Measurements from ENCODE around the gene GALNT14.
"Not testable (repeated sequence)": the region's sequence is repeated elsewhere in the genome, so short reads cannot be mapped to it uniquely, and the experiment has no call there.

GALNT14 gene

GRCh38 chr2:30934066-30934465 is 204.2 kb downstream of the GALNT14 start:
- DNase-seq, result no peak

DNA sequence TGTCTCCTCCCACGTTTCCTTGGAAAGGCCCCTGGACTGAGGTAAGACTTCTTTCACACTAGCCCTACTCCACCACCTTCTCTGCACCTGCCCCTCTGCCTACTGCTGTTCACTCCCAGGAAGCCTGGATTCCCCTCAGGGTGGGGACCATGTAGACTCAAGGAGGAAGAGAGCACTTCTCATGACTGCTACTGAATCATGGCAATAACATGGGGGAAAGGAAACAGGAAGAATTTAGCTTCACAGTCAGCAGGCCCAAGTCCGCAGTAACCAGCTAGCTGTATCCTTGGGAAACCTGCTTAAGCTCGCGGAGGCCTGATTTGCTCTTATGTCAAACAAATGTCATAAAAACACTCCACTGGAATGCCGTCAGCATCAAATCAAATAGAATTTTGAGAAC is 204.7 kb downstream of the GALNT14 start:
- no peak for DNase-seq

- no peak for DNase-seq
These were observed 205.4 kb downstream of the GALNT14 start for GRCh38 chr2:30932870-30933269.

DNA sequence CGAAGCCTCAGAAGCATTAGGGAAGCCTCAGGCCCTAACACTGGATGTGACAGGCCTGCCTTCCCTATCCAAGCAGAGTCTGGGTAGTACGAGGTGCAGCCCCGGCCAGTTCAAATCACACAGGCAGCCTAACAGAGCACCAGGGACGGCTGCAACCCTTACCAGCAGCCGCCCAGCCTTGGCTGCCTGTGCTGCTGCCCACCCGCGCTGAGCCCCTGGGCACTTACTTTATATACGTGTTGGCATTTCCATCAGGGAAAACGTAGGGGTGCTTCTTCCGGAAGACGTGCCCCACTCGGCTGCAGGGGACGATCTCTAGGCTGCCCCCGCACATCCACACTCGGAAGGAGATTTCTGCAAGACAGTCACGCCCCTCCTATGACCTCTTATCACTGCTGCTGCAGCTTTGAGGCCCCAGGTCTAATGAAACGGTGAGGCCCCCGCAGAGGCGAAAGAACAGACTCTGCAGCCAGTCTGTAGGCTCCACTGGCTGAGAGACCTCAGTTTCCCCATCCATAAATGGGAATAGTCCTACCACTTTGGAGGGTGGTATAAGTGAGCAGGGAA is 206.3 kb downstream of the GALNT14 start:
- DNase-seq, result no peak

DNA sequence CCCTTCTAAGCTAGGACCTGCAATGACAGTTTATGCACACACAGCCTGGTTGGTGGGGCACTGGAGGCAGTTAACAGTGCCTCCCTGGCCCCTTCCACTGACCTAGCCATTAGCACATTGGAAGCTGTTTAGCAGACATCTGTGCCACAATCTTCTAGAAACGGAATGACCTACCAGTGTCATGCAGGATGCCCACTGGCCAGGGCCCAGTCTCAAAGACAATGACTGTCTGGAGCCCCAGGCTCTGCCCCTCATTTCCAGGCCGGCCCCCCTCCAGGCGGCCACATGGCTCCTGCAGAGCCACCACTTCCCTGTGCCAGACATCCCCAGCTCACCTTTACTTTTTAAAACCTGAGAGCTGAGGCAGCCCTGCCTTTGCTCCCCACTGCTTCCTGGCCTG is 207.5 kb downstream of the GALNT14 start:
- DNase-seq, result no peak

DNA sequence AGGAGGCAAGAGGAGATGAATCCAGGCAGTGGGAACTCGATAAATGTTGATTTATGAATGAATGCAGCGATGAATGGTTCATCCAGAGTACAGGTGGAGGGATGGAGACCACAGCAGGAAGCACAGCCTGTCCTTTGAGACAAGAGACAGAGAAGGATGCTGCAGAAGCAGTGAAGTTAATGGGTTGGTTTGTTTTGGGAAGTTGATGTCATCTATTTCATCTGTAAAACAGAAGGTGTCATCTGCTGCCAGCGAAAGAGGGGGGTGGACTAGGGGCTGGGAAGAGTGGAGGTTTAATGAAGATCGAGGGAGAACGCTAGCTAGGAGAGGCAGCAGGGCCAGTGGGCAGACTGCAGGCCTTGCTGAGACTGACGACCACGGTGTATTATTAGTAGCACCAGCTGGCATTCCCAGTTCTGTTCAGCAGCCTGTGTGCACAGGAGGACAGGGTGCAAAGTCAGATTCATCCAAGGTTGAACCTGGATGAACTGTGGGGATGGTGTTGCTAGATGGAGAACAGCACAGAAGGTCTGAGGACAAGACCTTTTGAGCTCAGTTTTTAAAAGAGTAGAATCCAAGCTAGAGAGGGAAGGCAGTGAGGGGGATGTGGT is 210.7 kb downstream of the GALNT14 start:
- no peak for DNase-seq

- no peak for DNase-seq
These were observed 211.6 kb downstream of the GALNT14 start for GRCh38 chr2:30926606-30927005.

DNA sequence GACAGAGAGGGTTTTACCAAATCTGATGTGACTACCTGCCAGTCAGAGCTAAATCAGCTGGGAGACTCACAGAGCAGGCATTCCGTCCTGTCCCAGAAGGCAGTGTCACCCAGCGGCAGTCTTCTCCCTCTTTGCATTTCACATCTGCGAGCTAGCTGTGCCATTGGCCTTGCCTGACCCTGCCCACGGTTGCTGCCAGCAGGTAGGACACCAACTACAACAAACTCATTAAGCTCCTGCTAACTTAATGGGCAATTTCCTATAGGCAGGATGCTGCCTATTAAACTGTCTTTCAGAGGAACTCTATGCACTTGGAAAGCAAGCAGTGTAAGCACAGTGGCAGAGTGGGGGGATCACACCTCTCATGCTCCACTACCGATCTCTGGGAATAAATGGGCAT is 214.6 kb downstream of the GALNT14 start:
- no peak for DNase-seq

DNA sequence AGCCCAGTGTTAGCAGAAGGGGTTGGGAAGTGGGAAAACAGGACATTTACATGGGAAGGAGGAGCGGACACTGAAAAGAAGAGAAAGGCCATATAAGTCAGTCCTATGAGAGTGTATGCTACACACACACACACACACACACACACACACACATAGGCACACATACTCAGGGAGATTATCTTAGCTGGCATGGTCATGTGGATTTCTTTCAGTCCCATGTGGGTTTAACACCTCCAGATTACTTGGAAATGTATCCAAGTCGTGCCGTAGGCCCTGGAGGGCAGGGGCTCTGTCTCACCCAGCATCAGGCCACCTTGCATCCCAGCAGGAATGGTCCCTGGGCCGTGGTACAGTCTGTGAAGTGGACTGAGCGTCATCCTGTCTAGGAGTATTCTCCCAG is 217.7 kb downstream of the GALNT14 start:
- no peak for DNase-seq

DNA sequence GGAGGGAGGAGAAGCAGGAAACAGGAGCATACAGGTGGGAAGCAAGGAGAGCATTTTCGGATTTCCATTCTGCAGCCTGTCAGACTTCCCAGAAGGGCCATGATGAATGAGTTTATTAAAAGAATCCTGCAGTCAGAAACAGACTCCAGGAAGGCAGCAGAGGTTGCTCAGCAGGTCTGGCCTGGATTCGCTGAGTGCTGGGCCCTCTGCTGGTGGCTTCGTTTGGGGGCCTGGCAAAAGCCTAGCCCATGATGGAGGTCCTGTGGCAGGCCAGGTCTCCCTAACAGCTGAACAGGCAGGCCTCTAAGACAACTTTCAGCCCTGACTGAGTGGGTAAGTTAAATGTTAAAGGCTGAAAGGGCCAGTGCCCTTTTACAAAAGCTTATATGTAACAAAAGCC is 222.8 kb downstream of the GALNT14 start:
- no peak for DNase-seq

DNA sequence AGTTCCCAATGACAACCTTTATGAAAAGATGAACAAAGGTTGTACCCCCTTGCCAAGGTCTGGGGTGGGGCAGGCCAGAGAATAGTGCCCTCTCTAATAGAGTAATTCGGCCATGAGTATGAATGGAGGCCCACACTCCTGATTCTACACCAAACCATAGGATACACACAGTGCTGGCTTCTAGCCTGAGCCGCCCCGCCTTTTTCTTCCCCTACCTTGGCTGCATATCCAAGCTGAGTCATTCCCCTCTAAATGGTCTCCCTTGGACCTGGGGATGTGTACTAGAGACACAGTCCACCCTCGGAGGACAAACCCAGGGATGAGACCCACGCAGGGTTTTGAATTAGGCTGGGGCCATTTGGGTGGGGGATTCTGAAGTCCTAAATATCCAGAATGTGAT is 223.8 kb downstream of the GALNT14 start:
- no peak for DNase-seq

DNA sequence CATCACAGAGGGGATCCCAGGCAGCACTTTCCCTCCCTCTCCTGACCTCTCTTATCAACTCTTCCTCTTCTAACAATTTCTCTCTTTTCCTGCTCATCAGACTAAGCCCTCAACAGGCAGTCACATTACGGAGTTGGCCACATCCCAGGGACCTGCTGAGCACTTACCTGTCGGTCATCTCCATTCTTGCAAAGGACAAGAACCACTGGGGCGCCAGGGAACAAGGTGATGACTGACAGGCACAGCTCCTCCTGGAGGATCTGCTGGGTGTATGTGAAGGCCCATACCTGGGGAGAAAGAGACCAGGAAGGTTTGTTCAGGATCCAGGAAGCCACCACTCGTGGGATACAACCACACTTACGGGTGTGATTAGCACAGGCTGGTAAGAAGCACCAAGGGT is 226.2 kb downstream of the GALNT14 start:
- no peak for DNase-seq

DNA sequence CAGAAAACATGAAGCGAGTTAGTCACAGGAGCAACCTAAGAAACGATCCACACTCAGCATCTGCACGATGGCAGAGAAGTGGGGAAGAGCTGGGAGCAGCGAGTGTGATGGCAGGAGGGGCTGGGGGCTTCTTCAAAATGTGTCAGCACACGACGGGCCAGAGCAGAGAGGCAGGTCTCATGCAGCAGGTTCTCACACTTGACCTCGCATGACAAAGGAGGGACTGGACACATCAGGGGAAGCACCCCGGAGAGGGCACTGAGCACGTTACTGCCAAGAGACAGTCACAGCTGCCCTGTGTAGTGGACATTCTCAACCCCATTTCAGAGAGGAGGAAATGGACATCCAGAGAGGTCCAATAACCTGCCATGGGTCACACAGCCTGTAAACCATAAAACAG is 226.9 kb downstream of the GALNT14 start:
- DNase-seq, result no peak

DNA sequence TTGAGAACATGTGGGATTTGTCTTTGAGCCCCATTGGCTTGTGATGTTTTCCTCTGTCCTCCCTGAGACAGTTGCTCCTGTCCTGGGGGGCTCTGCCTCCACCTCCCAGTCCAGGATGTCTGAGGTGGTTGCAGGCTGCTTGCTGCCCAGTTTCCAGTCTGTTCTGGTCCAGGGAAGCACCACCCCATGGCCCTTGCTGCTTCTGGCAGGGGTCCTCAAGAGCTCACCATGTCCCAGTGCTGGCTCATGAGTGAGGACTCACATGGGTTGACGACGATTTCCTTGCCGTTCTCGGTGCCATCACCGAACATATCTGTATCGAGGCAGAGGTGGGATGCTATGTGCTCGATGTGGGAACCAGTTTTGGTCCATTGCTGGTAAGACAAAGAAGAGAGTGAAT is 227.6 kb downstream of the GALNT14 start:
- no peak for DNase-seq

DNA sequence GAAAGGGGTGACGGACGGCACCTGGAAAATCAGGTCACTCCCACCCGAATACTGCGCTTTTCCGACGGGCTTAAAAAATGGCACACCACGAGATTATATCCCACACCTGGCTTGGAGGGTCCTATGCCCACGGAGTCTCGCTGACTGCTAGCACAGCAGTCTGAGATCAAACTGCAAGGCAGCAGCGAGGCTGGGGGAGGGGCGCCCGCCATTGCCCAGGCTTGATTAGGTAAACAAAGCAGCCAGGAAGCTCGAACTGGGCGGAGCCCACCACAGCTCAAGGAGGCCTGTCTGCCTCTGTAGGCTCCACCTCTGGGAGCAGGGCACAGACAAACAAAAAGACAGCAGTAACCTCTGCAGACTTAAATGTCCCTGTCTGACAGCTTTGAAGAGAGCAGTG is 233.8 kb downstream of the GALNT14 start:
- not testable (repeated sequence) for DNase-seq

GRCh38 chr2:30903326-30903725 is 234.9 kb downstream of the GALNT14 start:
- DNase-seq, result no peak

DNA sequence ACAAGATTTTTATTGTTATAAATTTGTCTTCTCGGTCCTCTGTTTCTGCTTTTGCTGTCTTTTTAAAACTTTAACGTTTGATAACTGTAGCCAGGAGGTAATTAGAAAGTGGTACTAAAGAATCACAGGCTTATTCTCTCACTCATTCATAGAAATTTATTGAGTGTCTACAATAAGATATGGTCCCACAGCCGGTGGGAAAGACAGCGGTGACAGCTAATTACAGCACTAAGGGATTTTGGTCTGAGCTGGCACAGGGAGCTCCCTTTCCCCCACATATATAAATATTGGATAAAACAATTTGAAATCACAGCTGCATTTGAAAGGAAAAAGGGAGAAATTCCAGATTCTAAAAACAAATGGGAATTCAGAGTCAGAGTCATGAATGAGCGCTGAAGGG is 237.9 kb downstream of the GALNT14 start:
- DNase-seq, result no peak

- DNase-seq, result no peak
These were observed 238.7 kb downstream of the GALNT14 start for GRCh38 chr2:30899516-30900054.

- no peak for DNase-seq
These were observed 240.7 kb downstream of the GALNT14 start for GRCh38 chr2:30897539-30897938.

DNA sequence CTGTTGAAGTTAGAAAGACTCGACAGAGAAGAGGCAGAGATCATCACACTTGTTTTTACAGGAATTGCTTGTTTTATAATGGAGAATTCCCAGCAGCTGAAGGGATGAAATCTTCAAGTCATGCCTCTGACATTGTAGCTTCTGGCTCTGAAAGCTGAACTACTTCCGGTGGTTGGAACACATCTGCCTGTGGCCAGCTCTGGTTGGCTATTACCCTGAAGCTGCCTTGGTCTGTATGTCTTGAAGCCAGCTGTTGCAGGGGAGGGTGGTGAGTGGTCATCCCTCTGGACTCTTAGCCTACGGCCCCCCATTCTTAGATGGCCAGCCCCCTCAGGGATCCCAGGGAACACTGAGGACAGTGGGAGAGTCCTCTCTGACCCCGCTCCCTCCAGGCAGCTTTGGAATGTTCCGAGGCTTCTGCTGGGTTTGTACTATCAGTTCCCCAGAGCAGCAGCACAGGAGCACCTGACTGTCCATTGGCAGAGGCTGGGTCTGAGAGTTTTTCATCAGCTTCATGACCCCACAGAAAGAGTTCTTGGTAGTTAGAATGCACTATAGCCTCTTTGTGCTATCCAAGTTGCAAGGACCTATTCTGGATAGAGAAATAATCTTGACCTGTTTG is 243.6 kb downstream of the GALNT14 start:
- DNase-seq, result no peak

- DNase-seq, result no peak
These were observed 249.3 kb downstream of the GALNT14 start for GRCh38 chr2:30888852-30889409.

- no peak for DNase-seq
These were observed 252.2 kb downstream of the GALNT14 start for GRCh38 chr2:30886080-30886479.

GRCh38 chr2:30883822-30884221 is 254.4 kb downstream of the GALNT14 start:
- DNase-seq, result no peak

GRCh38 chr2:30883184-30883583 is 255.1 kb downstream of the GALNT14 start:
- no peak for DNase-seq

Data from NCI-H2029 (cell line).